COLO668 (cell line): ENCODE data around the gene GPR107.

Experiments used
- DNase-seq: peaks from one replicate; lab custom pipeline; 2025; ENCODE audit not compliant: unreplicated experiment; lab: John Stamatoyannopoulos, UW

GPR107 gene

GRCh38 chr9:130128733-130129431 lies 75.2 kb downstream of the GPR107 start:
- no peak for DNase-seq

GRCh38 chr9:130129432-130130061 lies 75.8 kb downstream of the GPR107 start:
- DNase-seq, result no peak

GRCh38 chr9:130132746-130133145 lies 79.0 kb downstream of the GPR107 start:
- DNase-seq, result no peak

- DNase-seq, result no peak
Observed at GRCh38 chr9:130137081-130137640, 83.5 kb downstream of the GPR107 start.

GRCh38 chr9:130137641-130138081 lies 84.0 kb downstream of the GPR107 start:
- no peak for DNase-seq

- DNase-seq, result no peak
Observed at GRCh38 chr9:130138171-130138653, 84.5 kb downstream of the GPR107 start.

- DNase-seq, result no peak
Observed at GRCh38 chr9:130138791-130139190, 85.1 kb downstream of the GPR107 start.

GRCh38 chr9:130139251-130139650 lies 85.5 kb downstream of the GPR107 start:
- DNase-seq, result no peak

GRCh38 chr9:130140706-130141105 lies 87.0 kb downstream of the GPR107 start:
- DNase-seq, result no peak

GRCh38 chr9:130142056-130142455 lies 88.3 kb downstream of the GPR107 start:
- DNase-seq, result no peak

- no peak for DNase-seq
Observed at GRCh38 chr9:130142641-130143040, 88.9 kb downstream of the GPR107 start.

GRCh38 chr9:130143279-130143893 lies 89.7 kb downstream of the GPR107 start:
- no peak for DNase-seq

- no peak for DNase-seq
Observed at GRCh38 chr9:130143958-130144366, 90.3 kb downstream of the GPR107 start.

GRCh38 chr9:130144703-130145102 lies 91.0 kb downstream of the GPR107 start:
- DNase-seq, result peak; percentile 61

GRCh38 chr9:130145658-130146057 lies 92.0 kb downstream of the GPR107 start:
- DNase-seq, result no peak

- DNase-seq, result no peak
Observed at GRCh38 chr9:130147198-130147597, 93.5 kb downstream of the GPR107 start.

GRCh38 chr9:130147910-130148309 lies 94.2 kb downstream of the GPR107 start:
- no peak for DNase-seq

GRCh38 chr9:130149031-130149430 lies 95.3 kb downstream of the GPR107 start:
- no peak for DNase-seq

- no peak for DNase-seq
Observed at GRCh38 chr9:130149654-130150286, 96.1 kb downstream of the GPR107 start.

GRCh38 chr9:130150779-130151382 lies 97.2 kb downstream of the GPR107 start:
- DNase-seq, result no peak

- DNase-seq, result no peak
Observed at GRCh38 chr9:130154816-130155215, 101.1 kb downstream of the GPR107 start.
